Stimulated activated CD4-positive, alpha-beta T cell treated with anti-CD3 and anti-CD28 coated beads, TNF-alpha, amount 100 ng/mL, for 1 hour (primary cell): ENCODE results near the gene LRMDA.

Experiments used
- DNase-seq, 3 donors: peaks; one replicate each; pipeline ENCODE4 v3.0.0-alpha.2; 2020; ENCODE audit warnings: low read depth in 3 of 3, low spot score in 1 of 3

The LRMDA gene

DNA sequence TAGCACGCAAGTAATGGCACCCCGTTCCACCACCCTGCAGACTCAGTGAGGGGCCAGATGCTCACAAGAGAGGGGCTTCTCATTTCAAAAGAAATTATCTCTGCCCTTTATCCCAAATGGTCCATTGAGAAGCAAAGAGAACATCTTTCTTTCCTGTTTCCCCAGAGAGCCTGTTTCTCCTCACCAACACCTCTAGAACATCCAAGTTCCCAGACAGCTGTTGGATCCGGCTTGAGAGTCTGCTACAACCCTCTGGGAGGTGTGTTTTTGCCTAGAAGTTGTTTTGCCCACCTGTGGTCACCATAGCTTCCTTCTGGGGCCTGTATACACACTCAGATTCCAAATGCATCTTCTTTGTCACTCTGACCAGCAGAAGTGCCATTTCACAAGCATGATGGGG is 637.4 kb downstream of the LRMDA start:
- DNase-seq, result no peak

DNA sequence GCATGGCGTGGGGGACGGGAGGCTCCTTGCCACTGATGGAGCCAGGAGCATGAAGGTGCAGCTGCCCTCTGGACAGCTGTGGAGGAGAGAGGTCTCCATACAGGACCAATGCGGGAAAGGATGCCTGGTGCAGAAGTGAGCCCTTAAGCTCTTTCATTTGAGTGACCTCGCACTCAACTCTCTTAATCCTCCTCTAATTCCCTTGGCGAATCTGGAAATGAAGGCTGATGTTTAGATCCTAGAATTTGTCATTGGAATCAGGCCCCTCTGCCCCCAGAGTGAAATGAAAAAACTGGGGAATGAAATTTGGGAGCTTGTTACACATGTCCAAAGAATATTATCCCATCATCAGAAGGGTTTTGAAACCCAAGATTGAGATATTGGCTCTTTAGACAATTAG is 639.5 kb downstream of the LRMDA start:
- DNase-seq, result no peak

DNA sequence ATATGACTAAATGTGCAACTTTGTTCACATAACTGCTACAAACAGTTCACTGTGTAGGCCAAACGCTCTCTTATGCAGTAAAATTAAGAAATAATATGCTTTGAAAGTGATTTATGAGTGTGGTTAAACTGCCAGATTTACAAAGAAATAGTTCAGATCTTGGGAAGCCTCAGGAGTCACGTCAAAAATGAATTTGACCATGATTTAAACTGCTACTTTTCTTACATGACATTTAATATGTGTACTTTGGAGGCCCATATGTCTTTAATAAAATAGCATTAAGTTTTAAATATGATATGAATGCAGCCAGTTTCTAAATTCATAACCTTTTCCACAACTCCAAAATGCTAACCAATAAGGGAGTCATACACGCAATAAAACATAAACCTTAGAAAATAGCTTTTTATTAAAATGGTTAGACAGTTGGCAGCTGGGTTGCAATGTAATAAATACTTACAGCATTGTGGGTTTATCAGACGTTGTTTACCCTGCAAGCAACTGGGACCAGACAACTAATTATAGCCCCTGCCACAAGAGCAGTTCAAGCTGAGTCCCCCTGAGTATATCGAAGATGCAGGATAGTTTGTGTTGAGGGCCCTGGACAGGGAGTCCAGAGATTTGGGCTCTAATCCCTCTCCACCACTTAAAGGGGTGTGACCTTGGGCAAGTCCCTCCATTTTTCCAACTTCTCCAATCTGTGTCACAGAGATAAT is 640.4 kb downstream of the LRMDA start:
- no peak for DNase-seq

DNA sequence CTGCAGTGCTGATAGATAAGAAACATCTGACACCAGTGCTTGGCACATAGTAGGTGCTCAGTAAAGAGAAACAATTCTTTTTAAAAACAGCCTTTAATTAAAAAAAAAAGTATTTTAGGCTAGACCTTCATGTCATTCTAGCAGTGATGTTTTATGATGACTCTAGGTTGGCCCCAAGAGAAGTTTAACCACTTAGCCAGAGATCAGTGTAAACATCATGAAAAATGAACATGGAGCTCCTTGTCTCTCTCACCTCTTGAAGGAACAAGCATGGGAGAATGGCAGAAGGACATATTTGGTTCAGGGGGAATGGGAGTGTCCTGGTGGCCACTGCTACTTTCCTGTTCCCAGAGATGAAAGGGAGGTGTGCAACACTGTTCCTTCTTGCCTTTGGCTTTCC is 641.0 kb downstream of the LRMDA start:
- no peak for DNase-seq

DNA sequence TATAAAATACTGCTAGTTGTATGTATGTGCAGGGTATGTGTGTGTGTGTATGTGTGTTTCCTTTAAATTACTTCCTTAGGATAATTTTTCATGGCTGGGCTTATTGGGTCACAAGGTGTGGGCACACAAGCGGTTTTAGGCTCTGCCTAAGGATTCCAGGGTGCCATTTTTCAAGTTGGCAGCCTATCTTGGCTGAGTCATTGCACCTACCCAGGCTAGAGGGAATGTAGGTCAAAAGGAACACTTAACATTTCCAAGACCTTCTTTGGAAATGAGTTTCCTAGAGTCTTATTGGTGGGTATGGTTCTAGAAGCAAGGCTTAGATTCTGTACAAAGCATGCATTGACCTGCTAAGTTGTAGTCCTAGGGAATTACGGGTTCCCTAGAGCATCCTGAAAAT is 642.1 kb downstream of the LRMDA start:
- no peak for DNase-seq

DNA sequence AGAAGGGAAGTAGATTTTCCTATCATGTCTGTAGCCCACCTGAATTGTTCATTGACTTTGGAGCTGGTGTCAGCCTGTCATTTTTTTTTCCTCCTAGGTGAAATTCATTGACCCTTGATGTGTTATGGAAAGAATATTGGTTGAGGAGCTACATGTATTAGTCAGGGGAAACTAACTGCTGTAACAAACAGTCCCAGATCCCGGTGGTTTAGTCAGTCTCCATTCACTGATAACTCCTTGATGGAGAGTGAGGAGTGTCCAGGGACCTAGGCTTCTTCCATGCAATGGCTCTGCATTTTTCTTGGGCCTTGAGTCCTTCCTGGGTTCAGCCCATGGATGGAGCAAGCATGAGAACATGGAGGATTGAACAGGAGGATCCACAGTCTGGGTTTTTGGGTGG is 643.2 kb downstream of the LRMDA start:
- DNase-seq, result no peak

DNA sequence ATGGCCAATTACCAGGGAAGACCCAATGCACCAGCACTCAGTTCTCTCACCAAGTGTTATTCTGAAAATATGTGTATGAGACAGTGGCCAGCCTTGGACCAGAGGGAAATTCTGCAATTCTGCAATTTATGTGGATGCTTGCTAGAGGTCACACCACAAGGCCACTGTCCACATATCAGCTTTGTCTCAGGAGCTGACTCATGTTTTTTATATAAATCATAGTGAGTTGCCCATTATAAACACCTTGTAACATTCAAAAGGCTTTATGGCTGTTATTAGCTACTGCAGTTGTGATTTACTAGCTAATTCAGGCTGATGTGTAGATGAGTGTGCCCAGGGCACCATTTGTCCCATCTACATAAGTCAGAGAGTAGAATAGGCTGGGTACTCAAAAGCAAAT is 649.0 kb downstream of the LRMDA start:
- no peak for DNase-seq

DNA sequence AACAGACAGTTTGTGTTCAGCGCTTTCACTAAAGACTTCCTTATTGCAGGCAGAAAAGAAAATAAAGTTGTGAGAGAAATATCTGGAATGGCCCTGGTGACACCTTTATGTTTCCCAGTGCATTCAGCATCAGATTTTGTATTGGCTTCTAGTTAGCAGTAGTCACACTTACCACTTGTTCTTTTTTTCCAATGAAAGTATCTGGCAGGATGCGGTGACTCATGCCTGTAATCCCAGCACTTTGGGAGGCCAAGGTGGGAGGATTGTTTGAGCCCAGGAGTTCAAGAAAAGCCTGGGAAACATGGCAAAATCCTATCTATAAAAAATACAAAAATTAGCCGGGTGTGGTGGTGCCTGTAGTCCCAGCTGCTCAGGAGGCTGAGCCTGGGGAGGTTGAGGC is 649.6 kb downstream of the LRMDA start:
- DNase-seq, result no peak

DNA sequence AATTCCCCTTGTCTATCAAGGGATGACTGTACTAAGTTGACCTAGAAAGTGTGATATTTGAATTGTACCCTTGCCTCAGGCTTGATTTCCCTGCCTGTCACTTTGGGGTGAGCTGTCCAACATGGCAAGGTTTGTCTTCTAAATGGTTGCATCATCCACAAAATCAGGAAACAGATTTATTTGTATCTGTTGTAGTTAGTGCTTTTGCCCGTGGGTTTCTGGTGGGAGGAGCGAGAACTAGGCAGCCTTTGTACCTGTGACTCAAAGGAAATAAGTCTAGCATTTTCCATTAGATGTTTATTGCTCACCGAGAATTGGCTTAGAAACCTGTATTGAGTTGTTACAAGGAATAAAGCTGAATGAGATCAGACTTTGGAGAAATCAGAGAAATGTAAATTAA is 650.8 kb downstream of the LRMDA start:
- DNase-seq, result no peak

DNA sequence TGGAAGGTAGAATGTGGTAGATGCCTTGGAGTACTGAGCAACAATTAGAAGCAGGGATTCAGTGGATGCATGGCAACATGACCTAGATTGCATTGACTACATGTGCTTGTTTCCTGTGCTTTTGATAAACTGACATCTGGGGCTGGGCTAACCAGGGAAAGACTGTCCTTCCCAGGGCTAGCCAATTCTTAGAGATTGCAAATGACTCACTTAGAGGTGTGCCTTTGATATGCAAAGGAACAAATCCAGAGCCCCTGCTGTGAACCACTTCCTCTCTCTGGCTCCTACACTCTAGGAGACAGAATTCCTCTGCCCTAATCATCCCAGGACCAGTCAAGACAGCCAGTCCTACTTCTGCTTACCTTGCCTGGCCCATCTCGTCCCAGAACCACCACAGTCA is 651.5 kb downstream of the LRMDA start:
- DNase-seq, result no peak

DNA sequence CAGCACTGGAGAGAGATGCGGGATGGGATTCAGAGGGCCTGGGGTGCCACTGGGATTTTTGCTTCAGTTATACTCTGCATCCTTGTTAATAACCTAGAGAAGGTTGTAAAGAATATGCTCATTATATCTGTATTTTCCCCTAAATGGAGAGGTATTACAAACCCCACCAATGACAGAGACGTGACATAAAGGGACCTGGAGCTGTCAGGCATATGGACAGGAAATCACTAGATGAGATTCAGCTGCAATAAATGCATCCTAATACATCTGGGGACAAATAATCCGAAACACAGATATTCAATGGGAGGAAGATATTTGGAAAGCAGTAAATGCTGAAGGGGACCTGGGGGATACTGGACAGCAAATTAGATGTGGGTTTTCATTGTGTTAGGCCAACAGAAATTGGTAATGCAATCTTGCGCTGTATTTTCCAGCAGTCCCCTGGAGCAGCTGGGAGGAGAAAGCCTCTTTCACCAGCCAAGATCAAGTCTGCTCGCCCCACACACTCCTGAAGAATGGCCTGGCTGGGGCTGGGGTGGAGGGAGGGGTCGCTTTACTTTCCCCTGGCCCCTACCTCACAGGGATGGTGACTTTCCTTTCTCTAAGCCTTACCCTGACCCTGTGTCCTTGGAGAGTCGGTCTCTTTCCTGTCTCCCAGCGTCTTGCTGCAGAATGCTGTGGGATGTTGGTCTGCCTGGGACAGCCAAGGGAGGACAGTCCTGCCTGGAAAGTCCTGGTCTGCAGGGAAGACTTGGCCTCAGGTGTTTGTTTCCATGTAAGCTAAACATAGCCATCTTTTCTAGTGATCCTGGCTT is 653.8 kb downstream of the LRMDA start:
- DNase-seq, result no peak

DNA sequence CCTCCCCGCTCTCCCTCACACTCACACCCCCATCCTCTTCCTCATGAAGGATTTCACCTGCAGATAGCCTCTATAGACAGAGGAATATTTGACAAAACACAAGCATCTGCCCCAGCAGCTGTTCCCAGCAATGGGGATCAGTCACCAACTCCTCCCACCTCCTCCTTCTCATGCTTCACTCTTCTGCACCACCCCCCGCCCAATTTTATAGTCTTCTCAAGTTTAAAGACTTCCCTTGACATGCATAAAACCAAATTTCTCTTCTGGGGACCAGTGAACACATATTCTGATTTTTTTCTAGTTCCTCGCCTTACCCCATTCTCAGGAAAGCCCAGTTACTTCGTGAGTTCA is 654.4 kb downstream of the LRMDA start:
- DNase-seq, result no peak

DNA sequence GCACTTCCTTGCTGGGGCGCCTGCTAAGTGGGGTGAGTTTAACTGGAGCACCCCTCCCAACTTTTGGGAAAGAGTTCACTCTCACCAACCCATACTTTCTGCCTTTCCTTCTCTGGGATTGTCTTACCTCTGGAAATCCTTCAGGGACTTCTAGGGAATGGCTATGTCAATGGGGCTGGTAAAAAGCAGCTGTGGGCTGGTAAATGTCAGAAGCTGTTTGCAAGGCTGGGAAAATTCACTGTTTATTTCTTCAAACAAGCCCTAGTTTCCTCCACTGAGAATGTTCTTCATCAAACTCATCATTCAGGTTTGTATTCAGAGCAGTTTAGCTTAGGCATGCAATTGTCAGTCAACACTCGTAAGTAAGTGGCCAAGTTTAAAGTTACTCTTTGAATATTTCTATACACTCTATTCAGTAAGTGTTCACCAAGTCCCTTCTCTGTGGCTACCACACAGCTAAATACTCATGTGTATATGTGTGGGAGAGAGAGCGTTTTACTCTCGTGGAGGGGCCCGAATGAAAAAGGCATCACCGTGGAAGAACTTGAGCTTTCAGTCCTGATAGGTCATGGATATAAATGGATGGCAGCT is 654.8 kb downstream of the LRMDA start:
- no peak for DNase-seq

DNA sequence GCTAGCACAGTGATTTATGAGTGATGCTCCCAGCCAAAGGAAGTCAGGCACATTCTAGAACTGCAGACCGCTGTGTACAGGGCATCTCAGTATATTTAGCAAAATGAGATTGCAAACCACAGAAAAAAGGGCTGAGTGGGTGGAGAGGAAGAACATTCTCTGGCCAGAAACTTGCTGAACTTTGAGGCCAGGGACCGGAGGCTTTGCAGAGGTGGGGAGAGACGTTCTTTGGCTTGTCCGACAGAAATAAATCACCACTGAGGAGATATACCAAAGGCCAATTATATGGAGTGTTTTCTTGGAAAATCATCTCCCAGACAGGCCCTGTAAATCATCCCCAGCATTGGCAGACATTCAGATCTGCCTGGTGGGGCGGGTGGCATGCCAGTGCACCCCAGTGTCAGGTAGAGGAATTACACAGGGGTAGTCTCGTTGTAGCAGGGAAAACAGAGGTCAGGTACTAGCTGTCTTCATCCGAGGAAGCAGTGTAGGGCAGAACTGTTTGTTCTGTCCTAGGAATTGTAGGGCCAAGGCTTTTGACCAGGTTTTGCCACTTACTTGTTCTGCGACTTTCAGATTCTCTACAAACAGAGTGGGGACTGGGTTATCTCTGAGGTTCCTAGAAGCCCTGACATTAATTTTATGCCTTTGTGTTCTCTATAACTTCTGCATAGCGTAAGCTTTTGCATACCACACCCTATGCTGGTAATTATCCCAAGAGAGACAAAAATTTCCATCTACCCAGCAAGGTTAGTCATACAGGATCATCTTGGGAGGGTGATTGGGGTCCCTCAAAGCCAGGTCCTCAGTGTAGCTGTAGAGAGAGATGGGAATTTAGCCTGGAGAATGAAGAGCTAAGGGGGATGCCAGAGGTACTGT is 655.6 kb downstream of the LRMDA start:
- no peak for DNase-seq

DNA sequence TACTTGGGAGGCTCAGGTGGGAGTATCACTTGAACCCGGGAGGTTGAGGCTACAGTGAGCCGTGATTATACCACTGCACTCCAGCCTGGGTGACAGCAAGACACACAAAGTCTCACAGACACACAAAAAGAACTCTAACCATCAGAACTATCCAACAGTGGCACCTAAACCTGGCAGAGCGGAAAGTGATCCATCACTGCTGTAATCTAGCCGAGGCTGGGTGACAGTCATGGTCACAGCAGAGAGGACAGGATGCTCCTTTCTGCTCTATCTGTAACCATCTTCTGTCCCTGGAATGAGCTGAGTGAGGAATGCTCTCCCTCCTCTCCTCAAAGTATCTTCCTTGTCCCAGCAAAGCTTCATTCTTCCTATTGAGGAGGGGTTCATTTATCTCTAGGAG is 656.6 kb downstream of the LRMDA start:
- no peak for DNase-seq

DNA sequence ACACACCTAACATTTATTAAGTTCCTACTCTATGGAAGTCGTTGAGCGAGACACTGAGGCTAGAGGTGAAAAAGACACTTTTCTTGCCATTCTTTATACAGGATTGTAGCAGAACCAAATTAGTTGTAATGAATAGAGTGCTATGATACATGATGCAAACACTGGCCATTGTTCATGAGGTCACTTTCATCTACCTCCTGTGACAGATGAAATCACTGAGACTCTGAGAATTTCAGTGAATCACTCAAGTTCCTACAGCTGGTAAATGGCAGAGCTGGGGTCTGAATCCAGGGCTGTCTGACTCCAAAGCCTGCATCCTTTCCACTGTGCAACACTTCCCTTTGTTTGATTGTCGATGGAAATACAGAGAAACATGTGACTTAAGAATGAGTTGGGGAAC is 657.6 kb downstream of the LRMDA start:
- no peak for DNase-seq

DNA sequence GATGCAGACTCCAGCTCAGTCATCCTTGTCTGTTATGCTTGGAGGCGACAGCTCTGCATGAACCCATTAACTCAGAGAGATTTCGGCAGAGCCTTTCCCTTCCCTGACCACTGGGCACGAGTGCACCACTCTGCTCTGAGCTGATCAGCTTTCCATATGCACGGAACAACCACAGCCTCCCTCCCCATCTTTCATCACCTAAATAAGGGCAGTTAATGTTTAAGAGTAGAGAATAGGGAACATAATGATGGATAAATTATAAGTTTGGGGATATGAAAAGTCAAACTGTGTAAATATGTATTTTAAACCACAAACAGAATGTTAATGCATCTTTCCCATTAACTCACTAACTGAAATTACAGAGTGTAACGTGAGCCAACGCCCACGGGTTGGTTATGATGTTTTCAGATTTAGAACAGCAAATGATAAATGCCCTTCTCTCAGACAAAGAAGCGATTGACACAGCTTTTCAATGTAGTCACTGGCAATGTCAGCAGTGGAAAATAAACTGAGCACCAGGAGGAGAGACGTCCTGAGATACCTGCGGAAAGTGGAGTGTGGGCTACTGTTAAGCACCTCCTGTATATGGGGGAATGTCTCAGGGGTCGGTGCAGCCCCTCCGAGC is 658.2 kb downstream of the LRMDA start:
- no peak for DNase-seq

DNA sequence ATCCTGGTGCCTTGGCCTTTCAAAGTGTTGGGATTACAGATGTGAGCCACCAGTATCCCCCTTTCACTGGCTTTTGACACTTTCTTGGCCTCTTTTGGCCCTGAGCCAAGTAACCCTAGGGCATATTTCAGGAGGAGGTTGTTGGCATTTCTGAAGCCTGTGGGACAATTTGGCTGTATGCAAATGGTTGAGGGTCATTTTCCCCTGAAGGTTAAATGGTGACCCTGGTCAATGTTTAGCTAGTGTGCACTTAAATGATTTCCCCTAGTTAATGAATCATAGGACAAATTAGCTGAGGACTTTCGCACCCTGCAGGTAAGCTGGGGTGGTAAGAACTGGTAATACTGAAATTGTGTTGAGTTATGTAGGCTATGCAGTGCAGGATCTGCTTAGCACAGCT is 660.5 kb downstream of the LRMDA start:
- no peak for DNase-seq

DNA sequence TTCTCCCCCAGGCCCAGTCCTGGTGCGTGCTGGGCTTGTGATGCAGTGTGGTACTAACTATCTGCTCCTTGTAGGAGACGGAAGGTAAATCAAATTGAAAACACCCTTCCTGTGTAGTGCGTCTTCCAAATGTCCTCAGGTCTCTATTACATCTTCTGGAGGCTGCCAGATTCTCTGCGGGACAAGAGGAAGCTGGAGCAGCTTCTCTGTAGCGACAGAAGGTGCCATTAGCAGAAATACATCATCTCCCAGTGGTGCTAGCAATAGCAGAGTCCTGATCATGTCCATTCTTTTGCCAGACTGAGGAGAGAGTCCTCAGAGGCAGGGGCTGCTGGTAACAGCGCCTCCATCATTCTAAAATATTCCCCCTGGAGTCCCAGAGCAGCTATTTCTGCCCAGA is 675.2 kb downstream of the LRMDA start:
- no peak for DNase-seq

DNA sequence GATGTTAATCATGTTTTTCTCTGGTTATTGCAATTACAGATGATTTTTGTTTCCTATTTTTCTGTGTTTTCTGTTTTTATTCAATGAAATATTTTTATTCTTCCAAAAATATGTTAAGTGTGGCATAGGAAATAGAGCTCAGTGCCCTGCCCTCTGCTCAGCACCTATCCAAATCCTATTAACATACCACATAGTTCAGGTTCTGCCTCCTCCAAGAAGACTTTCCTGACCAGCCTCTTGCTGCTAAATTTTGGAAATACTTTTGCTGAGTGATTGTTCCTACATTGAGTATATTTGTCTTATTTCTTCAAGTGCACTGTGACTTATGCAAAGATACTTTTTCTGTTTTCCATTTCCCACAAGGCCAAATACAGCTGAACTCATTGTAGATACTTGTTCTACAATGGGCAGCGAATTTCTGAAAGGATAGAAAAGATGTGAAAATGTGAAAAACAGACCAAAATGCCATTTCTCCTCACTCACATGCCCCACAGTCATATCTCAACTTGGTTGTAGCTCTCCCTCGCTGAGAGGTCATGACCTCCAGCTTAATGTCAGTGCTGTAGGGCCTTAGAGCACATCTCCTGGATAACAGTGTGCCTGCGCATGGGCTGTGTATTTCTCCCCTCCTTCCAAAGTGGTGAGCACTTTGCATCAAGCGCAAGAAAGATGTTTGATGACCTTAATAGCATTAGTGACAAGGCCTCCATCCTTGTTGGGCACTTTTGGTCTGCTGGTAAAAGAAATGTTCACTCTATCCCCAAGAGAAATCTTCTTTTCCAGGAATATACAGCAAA is 677.3 kb downstream of the LRMDA start:
- DNase-seq, result no peak
